Astrocyte of the spinal cord (primary cell): ENCODE data around the gene URM1.

Experiments used
- DNase-seq: peaks from one replicate; pipeline ENCODE4 v3.0.0; 2011; ENCODE audit warnings: low read depth, low spot score
- H3K4me3 ChIP-seq: 2 replicates; pipeline ENCODE4 v1.5.1; 2011; ENCODE audit warnings: low read depth, mild to moderate bottlenecking, low read length, moderate library complexity
- in situ Hi-C: cut with HindIII; loops from 2 replicates; pipeline ENCODE4 v1.10.0; 2017; ENCODE audit warnings: low sequenced_read_pairs
- TF ChIP-seq, protein P1 (sequence below): IDR thresholded peaks from 2 replicates; pipeline ENCODE4 v1.5.1; 2012; ENCODE audit warnings: low read depth, mild to moderate bottlenecking, low read length, inconsistent platforms

Gene URM1

DNA sequence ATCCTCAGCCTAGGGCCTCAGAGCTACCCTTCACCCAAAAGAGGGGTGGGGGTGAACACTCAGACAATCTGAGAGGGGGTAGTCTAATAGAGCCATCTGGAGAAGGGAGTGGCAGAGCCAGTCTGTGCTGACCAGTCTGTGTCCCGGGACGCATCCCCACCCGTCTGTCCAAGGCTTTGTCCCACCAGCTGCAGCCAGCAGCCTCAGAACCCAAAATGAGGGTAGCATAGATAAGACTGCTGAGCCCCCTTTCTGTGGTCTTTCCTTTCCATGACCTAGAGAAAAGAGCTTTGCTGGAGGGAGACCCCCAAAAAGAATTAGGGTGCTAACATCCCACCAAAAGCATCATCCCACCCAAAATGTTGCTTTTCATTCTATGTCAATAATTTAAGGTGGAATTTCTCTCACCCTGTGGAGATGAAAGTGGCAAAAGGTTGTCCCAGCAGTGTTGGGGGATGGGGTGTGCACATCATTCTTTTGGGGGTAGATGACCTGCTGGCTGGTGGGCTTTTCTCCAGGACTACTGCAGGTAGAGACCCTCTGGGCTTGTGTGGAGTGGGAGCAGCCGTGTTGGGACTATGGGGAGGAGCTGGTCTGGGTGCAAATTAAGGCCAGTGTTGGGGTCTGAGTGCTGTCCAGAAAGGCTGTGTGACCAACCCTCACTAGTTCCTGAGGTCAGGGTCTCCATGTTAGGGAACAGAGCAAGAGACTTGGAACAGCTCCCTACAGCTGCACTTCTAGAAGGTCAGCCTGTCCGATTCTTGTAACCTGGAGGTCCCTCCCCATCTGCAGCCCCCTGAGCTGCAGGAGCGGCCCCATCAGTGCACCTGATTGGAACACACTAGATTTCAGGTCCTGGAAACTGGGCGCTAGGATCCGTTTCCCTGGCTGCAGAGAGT, 19.9 kb downstream of the URM1 start:
- H3K4me3 ChIP-seq, result no peak overlapping the region
- DNase-seq, result no peak
- TF ChIP-seq, protein P1, sequence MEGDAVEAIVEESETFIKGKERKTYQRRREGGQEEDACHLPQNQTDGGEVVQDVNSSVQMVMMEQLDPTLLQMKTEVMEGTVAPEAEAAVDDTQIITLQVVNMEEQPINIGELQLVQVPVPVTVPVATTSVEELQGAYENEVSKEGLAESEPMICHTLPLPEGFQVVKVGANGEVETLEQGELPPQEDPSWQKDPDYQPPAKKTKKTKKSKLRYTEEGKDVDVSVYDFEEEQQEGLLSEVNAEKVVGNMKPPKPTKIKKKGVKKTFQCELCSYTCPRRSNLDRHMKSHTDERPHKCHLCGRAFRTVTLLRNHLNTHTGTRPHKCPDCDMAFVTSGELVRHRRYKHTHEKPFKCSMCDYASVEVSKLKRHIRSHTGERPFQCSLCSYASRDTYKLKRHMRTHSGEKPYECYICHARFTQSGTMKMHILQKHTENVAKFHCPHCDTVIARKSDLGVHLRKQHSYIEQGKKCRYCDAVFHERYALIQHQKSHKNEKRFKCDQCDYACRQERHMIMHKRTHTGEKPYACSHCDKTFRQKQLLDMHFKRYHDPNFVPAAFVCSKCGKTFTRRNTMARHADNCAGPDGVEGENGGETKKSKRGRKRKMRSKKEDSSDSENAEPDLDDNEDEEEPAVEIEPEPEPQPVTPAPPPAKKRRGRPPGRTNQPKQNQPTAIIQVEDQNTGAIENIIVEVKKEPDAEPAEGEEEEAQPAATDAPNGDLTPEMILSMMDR, result no peak
- in situ Hi-C loops, result no loop called here

DNA sequence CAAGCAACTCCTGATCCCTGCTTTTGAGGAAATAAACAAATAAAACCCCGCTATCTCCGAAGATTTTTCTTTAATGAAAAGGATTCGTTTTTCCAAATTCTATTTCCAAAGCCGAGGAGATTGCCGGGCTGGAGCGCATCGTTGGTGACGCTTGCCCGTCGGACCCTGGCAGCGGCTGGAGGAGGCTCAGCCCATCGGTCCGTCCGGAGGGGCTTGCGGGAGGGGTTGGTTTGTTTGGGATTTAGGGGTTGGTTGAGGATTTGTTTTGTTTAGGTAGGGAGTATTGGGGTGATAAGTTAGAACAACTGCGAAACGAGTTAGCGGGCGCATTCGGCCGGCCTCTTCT, 20.8 kb downstream of the URM1 start:
- no peak overlapping the region for H3K4me3 ChIP-seq
- DNase-seq, result no peak
- in situ Hi-C loops, result no loop called here
- TF ChIP-seq, protein P1, result no peak

DNA sequence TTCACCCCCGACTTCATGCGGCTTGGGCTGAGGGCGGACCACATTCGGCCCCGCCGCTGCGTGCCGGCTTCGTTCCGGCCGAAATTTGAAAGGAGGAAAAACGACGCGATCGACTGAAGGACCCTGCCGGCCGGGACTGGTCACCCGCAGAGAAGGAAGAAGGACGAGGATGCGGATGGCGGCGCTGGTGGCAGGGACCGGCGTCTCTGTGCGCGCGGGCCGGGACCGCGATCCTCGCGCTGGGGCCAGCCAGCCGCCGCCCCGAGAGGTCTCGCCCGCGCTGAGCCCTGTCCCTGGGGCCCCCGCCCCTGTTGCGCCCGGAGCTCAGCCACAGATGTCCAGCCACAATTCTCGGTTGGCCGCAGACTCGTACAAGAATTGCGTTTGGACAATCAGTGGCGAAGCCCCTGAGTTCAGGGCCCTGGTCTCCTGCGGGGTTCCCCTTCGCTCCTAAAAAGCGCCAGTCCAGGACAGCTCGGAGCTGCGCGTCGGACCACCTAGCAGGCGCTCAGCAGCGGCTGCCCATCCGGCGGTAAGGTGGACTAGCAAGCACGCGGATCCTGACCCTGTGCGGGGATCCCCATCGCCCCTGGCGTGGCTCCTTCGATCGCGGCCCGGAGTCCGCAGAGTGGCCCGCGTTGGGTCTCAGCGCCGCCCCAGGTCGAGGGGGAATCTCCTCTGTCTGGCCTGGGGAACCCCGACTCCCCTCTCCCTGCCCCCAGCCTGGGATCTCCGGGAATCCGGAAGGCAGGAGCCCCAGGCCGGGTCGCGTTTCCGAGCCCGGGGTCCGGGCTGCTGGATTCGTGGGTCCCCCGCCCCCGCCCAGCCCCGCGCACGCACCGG, 21.3 kb downstream of the URM1 start:
- no peak for DNase-seq
- in situ Hi-C loops, result no loop called here
- TF ChIP-seq, protein P1, result no peak
- H3K4me3 ChIP-seq, result no peak overlapping the region

DNA sequence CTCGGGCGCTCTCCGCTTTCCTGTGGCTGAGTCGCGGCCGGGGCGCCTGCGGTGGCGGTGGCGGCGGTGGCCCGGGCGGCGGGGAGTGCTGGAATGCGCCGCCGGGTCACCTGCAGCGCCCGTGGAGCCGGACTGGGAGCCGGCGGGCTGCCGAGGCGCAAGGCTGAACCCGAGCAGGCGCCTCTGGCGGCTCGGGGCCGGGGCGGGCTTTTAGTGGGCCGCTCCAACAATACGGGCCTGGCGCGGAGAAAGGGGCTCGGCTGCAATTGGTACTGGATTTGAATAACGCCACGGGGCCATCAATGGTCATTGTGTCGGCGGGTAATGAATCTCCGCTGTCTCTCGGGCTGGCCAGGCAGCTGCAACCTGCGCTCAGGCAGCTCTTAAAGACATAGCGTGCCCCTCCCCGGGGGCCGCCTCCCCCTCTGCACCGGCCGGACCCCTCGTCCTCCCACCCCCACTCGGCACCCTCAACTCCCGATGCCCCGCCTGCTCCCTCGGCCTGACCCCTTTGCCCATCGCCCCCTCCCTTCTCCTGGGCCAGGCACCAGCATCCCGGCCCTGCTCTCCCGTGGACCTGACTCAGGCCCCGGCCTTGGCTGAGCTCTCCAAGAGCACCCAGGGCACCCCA, 22.1 kb downstream of the URM1 start:
- no peak overlapping the region for H3K4me3 ChIP-seq
- TF ChIP-seq, protein P1, result no peak
- no peak for DNase-seq
- in situ Hi-C loops, result no loop called here

DNA sequence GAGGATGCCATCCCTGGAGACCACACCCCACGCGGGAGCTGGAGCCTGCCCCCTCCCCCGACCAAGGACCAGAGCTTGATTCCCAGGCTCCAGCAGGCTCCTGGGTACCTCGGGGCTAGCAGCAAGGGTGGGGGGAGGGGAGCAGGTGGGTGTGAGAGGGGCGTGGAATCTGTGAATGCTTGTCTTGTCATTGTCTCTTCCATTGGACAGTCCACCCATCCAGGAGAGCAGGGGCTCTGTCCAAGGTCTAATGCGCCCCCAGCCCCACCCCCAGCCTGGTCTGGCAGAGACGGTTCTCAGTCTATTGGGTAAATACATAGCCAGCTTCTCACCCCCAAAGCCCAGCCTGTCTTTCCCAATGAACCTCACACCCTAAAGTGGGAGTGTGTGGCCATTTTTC, 22.8 kb downstream of the URM1 start:
- DNase-seq, result no peak
- in situ Hi-C loops, result no loop called here
- TF ChIP-seq, protein P1, result no peak
- no peak overlapping the region for H3K4me3 ChIP-seq

DNA sequence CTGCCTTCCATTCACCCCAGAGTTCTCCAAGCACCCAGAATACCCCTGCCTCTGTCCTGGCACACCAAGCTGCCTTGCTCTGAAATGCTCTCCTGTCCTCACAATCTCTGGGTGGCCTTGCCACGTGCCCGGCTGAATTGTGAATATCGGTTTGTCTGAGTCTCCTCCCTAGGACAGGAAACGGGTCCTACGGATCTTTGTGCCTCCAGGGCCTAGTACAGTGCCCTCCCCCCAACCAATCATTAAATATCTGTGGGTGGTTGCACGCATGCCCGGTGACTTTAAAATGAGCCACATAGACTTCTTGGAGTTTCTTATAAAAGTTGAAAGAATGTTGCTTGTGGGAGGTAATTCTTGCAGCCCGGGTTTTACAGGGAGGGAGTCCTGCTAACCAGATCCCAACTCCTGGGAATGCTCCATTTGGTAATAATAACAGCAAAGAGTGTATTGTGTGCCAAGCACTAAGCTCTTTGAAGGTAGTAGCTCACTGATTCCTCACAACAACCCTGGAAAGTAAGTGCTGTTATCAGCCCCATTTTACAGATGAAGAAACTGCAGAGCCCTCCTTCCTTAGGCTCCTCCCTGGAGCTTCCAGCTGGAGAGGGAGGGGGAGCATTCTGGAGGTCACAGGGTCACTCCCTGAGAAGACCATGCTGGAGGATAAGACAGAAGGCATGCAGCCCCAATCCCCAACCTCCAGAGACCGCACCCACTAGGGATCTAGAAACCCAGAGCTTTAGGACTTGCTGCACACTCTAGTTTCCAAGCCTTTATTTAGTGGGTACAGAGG, 23.4 kb downstream of the URM1 start:
- TF ChIP-seq, protein P1, result no peak
- no peak for DNase-seq
- in situ Hi-C loops, result no loop called here
- H3K4me3 ChIP-seq, result no peak overlapping the region
